ENCODE data around the gene WDR31.
A peak's percentile ranks its signal among the peaks of the same experiment; 100 is the strongest.

WDR31 gene

DNA sequence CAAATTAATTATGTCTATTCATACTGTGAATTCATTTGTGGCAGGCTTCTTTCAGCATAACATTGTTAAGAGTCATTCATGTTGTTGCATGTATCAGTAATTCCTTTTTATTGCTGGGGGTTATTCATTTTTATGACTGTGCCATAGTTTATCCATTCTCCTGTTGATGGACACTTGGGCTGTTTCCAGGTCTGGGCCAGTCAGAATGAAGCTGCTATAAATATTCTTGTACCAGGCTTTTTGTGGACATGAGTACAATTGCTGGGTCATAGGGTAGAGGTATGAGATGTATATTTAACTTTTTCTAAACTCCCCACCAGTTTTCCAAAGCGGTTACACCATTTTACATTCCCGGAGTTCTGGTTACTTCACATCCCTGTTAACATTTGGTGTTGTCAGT lies 51.0 kb downstream of the WDR31 start:
- H3K79me2 ChIP-seq (ENCODE audit: control insufficient read depth, insufficient read depth, low read length), result no peaks in the 10 kb centered on the region
- H2BK120ac ChIP-seq (ENCODE audit: low read depth, low read length), result no peak overlapping the region
- H2BK5ac ChIP-seq (ENCODE audit: low read length), result no peak overlapping the region
- H3K27ac ChIP-seq (ENCODE audit: low read depth, low read length), result no peak overlapping the region
- H3K4me3 ChIP-seq (ENCODE audit: low read length), result no peak overlapping the region
- no peak overlapping the region for H3K9ac ChIP-seq (ENCODE audit: low read length)
- no peak overlapping the region for H4K8ac ChIP-seq (ENCODE audit: low read depth, low read length)
- no peaks in the 10 kb centered on the region for H3K4me1 ChIP-seq (ENCODE audit: control insufficient read depth, low read depth, low read length)
- no peak overlapping the region for H3K18ac ChIP-seq (ENCODE audit: low read length)
- H3K23ac ChIP-seq (ENCODE audit: low read length), result no peak overlapping the region
- no peaks in the 10 kb centered on the region for H3K79me1 ChIP-seq (ENCODE audit: low read length)
- no peak for DNase-seq
- no peak overlapping the region for H3K4me2 ChIP-seq (ENCODE audit: low read length)
- WGBS (ENCODE audit: extremely low coverage, insufficient coverage, low lambda C conversion rate), result no CpG with 5 or more reads among the region's 2 CpGs
- no peak overlapping the region for H2AK5ac ChIP-seq (ENCODE audit: low read length)
- H3K36me3 ChIP-seq (ENCODE audit: control insufficient read depth, insufficient read depth, low read length), result peaks cover 17% of the 10 kb centered on the region
- H2BK15ac ChIP-seq (replicated peaks; ENCODE audit: low read depth), result no peak overlapping the region
- H3K4ac ChIP-seq (ENCODE audit: low read depth, low read length), result no peak overlapping the region
- H4K5ac ChIP-seq (ENCODE audit: low read length), result no peak overlapping the region
- H3K27me3 ChIP-seq (ENCODE audit: insufficient read depth, low read length, poor library complexity), result no peaks in the 10 kb centered on the region
- H3K56ac ChIP-seq (ENCODE audit: low read length), result no peak overlapping the region

GRCh38 chr9:113281356-113281755 lies 58.7 kb downstream of the WDR31 start:
- H3K4me2 ChIP-seq (ENCODE audit: low read length), result no peak overlapping the region
- no peak overlapping the region for H2BK120ac ChIP-seq (ENCODE audit: low read depth, low read length)
- no peaks in the 10 kb centered on the region for H3K27me3 ChIP-seq (ENCODE audit: insufficient read depth, low read length, poor library complexity)
- no CpG with 5 or more reads among the region's 4 CpGs for WGBS (ENCODE audit: extremely low coverage, insufficient coverage, low lambda C conversion rate)
- no peak overlapping the region for H4K5ac ChIP-seq (ENCODE audit: low read length)
- H3K23ac ChIP-seq (ENCODE audit: low read length), result no peak overlapping the region
- no peak overlapping the region for H3K9ac ChIP-seq (ENCODE audit: low read length)
- peaks cover 8% of the 10 kb centered on the region for H3K36me3 ChIP-seq (ENCODE audit: control insufficient read depth, insufficient read depth, low read length)
- H3K4ac ChIP-seq (ENCODE audit: low read depth, low read length), result no peak overlapping the region
- no peak for DNase-seq
- no peak overlapping the region for H4K8ac ChIP-seq (ENCODE audit: low read depth, low read length)
- no peaks in the 10 kb centered on the region for H3K4me1 ChIP-seq (ENCODE audit: control insufficient read depth, low read depth, low read length)
- no peak overlapping the region for H3K27ac ChIP-seq (ENCODE audit: low read depth, low read length)
- H3K18ac ChIP-seq (ENCODE audit: low read length), result no peak overlapping the region
- H2BK5ac ChIP-seq (ENCODE audit: low read length), result no peak overlapping the region
- H2BK15ac ChIP-seq (replicated peaks; ENCODE audit: low read depth), result no peak overlapping the region
- H3K79me1 ChIP-seq (ENCODE audit: low read length), result peaks cover 2% of the 10 kb centered on the region
- H3K4me3 ChIP-seq (ENCODE audit: low read length), result no peak overlapping the region
- H3K79me2 ChIP-seq (ENCODE audit: control insufficient read depth, insufficient read depth, low read length), result peaks cover 3% of the 10 kb centered on the region
- no peak overlapping the region for H3K56ac ChIP-seq (ENCODE audit: low read length)
- H2AK5ac ChIP-seq (ENCODE audit: low read length), result no peak overlapping the region

DNA sequence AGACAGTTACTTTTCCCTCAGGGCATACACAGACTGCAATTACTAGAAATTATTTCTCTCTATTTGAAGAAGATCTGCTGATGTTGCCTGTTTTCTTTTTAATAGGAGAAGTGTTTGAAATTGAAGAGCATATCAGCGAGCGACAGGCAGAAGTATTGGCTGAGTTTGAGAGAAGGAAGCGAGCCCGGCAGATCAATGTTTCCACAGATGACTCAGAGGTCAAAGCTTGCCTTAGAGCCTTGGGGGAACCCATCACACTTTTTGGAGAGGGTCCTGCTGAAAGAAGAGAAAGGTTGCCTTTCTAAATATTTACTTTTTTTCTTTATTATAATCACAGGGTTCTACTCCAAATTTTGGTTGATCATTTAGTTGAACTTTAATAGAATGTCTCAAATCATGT lies 61.2 kb downstream of the WDR31 start:
- H3K4me3 ChIP-seq (ENCODE audit: low read length), result no peak overlapping the region
- H3K18ac ChIP-seq (ENCODE audit: low read length), result no peak overlapping the region
- peaks cover 5% of the 10 kb centered on the region for H3K36me3 ChIP-seq (ENCODE audit: control insufficient read depth, insufficient read depth, low read length)
- H3K27ac ChIP-seq (ENCODE audit: low read depth, low read length), result no peak overlapping the region
- H4K8ac ChIP-seq (ENCODE audit: low read depth, low read length), result no peak overlapping the region
- H3K23ac ChIP-seq (ENCODE audit: low read length), result no peak overlapping the region
- DNase-seq, result no peak
- H3K27me3 ChIP-seq (ENCODE audit: insufficient read depth, low read length, poor library complexity), result no peaks in the 10 kb centered on the region
- no peak overlapping the region for H2BK120ac ChIP-seq (ENCODE audit: low read depth, low read length)
- H3K79me2 ChIP-seq (ENCODE audit: control insufficient read depth, insufficient read depth, low read length), result peaks cover 10% of the 10 kb centered on the region
- H4K5ac ChIP-seq (ENCODE audit: low read length), result no peak overlapping the region
- peaks cover 1% of the 10 kb centered on the region for H3K4me1 ChIP-seq (ENCODE audit: control insufficient read depth, low read depth, low read length)
- no peak overlapping the region for H3K56ac ChIP-seq (ENCODE audit: low read length)
- WGBS (ENCODE audit: extremely low coverage, insufficient coverage, low lambda C conversion rate), result no CpG with 5 or more reads among the region's 4 CpGs
- H2BK5ac ChIP-seq (ENCODE audit: low read length), result no peak overlapping the region
- H3K4ac ChIP-seq (ENCODE audit: low read depth, low read length), result no peak overlapping the region
- no peak overlapping the region for H2AK5ac ChIP-seq (ENCODE audit: low read length)
- no peak overlapping the region for H2BK15ac ChIP-seq (replicated peaks; ENCODE audit: low read depth)
- H3K4me2 ChIP-seq (ENCODE audit: low read length), result no peak overlapping the region
- no peak overlapping the region for H3K9ac ChIP-seq (ENCODE audit: low read length)
- H3K79me1 ChIP-seq (ENCODE audit: low read length), result peaks cover 9% of the 10 kb centered on the region

- Histone ChIP-seq H4K8ac (ENCODE audit: low read depth, low read length) (peak within 1 kb of the TSS; percentile 95), H3K4me2 (ENCODE audit: low read length) (peak within 1 kb of the TSS; percentile 99), H3K9ac (ENCODE audit: low read length) (peak within 1 kb of the TSS; percentile 99), H3K27ac (ENCODE audit: low read depth, low read length) (peak within 1 kb of the TSS; percentile 37), H3K27me3 (ENCODE audit: insufficient read depth, low read length, poor library complexity) (no peaks in the 10 kb centered on the region), H2AK5ac (ENCODE audit: low read length) (peak within 1 kb of the TSS; percentile 88), H4K5ac (ENCODE audit: low read length) (no peak within 1 kb of the TSS), H2BK120ac (ENCODE audit: low read depth, low read length) (no peak within 1 kb of the TSS), H3K4me3 (ENCODE audit: low read length) (peak within 1 kb of the TSS; percentile 95), H3K23ac (ENCODE audit: low read length) (peak within 1 kb of the TSS; percentile 85), H3K36me3 (ENCODE audit: control insufficient read depth, insufficient read depth, low read length) (no peaks in the 10 kb centered on the region), H3K79me1 (ENCODE audit: low read length) (peaks cover 9% of the 10 kb centered on the region), H3K4me1 (ENCODE audit: control insufficient read depth, low read depth, low read length) (peaks cover 1% of the 10 kb centered on the region), H3K56ac (ENCODE audit: low read length) (peak within 1 kb of the TSS; percentile 99), H2BK5ac (ENCODE audit: low read length) (no peak within 1 kb of the TSS), H2BK15ac (replicated peaks; ENCODE audit: low read depth) (no peak within 1 kb of the TSS), H3K18ac (ENCODE audit: low read length) (peak within 1 kb of the TSS; percentile 42), H3K4ac (ENCODE audit: low read depth, low read length) (peak within 1 kb of the TSS; percentile 44), H3K79me2 (ENCODE audit: control insufficient read depth, insufficient read depth, low read length) (peaks cover 10% of the 10 kb centered on the region)
- peak; percentile 100 for DNase-seq
- WGBS (ENCODE audit: extremely low coverage, insufficient coverage, low lambda C conversion rate), result no CpG with 5 or more reads among the region's 63 CpGs
These were observed 64.6 kb downstream of the WDR31 start, which contains the start of the genes CDC26 and PRPF4 for GRCh38 chr9:113275157-113276131. CDC26 (minus strand) TSS chr9:113275572; CDS start chr9:113272507, 3,065 bp downstream. PRPF4 (plus strand) TSS chr9:113275658; CDS start chr9:113275744, 86 bp downstream.

GRCh38 chr9:113274474-113275156 lies 65.5 kb downstream of the WDR31 start:
- Histone ChIP-seq H3K36me3 (ENCODE audit: control insufficient read depth, insufficient read depth, low read length) (no peaks in the 10 kb centered on the region), H3K18ac (ENCODE audit: low read length) (peak overlapping the region; percentile 42), H3K56ac (ENCODE audit: low read length) (peak overlapping the region; percentile 93), H3K4ac (ENCODE audit: low read depth, low read length) (no peak overlapping the region), H2AK5ac (ENCODE audit: low read length) (peak overlapping the region; percentile 88), H3K79me2 (ENCODE audit: control insufficient read depth, insufficient read depth, low read length) (peaks cover 10% of the 10 kb centered on the region), H4K8ac (ENCODE audit: low read depth, low read length) (peak overlapping the region; percentile 95), H2BK120ac (ENCODE audit: low read depth, low read length) (no peak overlapping the region), H3K27ac (ENCODE audit: low read depth, low read length) (peak overlapping the region; percentile 37), H3K4me3 (ENCODE audit: low read length) (peak overlapping the region; percentile 91), H3K23ac (ENCODE audit: low read length) (no peak overlapping the region), H3K4me2 (ENCODE audit: low read length) (peak overlapping the region; percentile 99), H3K79me1 (ENCODE audit: low read length) (peaks cover 9% of the 10 kb centered on the region), H2BK15ac (replicated peaks; ENCODE audit: low read depth) (no peak overlapping the region), H4K5ac (ENCODE audit: low read length) (no peak overlapping the region), H3K27me3 (ENCODE audit: insufficient read depth, low read length, poor library complexity) (no peaks in the 10 kb centered on the region), H3K4me1 (ENCODE audit: control insufficient read depth, low read depth, low read length) (peaks cover 1% of the 10 kb centered on the region), H2BK5ac (ENCODE audit: low read length) (no peak overlapping the region), H3K9ac (ENCODE audit: low read length) (peak overlapping the region; percentile 86)
- WGBS (ENCODE audit: extremely low coverage, insufficient coverage, low lambda C conversion rate), result no CpG with 5 or more reads among the region's 15 CpGs
- DNase-seq, result peak; percentile 77
